ENCODE results near the gene STK39. TPM values are rescaled to one million over a fixed set of nuclear protein-coding genes. Genes with fewer than 3 reads are reported as not detected.
"Not testable (repeated sequence)": the region's sequence is repeated elsewhere in the genome, so short reads cannot be mapped to it uniquely, and the experiment has no call there.

STK39 gene
- total and polyA plus RNA-seq, 2 donors (not counting 1 experiment from before 2014, with no cell fraction given): 2.3 to 14.6 TPM

- peaks cover 10% of the 10 kb centered on the region for H3K4me1 Mint-ChIP-seq
- no peak overlapping the region for H3K4me3 Mint-ChIP-seq
- intact Hi-C loops (cut with micrococcal nuclease): no loop called here
- H3K4me3 ChIP-seq (ENCODE audit: control extremely low read depth in 1 of 5, extremely low read depth in 1 of 5, insufficient read depth in 1 of 5, low read depth in 2 of 5, low read length in 4 of 5): no peak overlapping the region
- ChIA-PET CTCF (interaction anchor here (1.4 kb wide), 1 partner anchor 15 kb away, joined by 3 read pairs; no protein-coding TSS in a partner anchor), POLR2A (no interaction called here)
- peaks cover 0 to 8% of the 10 kb centered on the region in 2 experiments for H3K36me3 ChIP-seq (replicated peaks in 1 of 2; ENCODE audit: control extremely low read depth in 1 of 2, control insufficient read depth in 1 of 2, extremely low read depth in 1 of 2, insufficient read depth in 2 of 2, low read length in 1 of 2)
- H4K20me1 ChIP-seq (ENCODE audit: control insufficient read depth, insufficient read depth, low read length, poor library complexity, severe bottlenecking): no peaks in the 10 kb centered on the region
- H2AFZ ChIP-seq (ENCODE audit: insufficient read depth, low read depth, low read length, poor library complexity, severe bottlenecking): no peak overlapping the region
- peaks cover 6 to 7% of the 10 kb centered on the region in 2 donors for H3K4me1 ChIP-seq (ENCODE audit: control insufficient read depth in 2 of 2, insufficient read depth in 2 of 2, low read length in 2 of 2)
- no peaks in the 10 kb centered on the region for H3K79me2 ChIP-seq (ENCODE audit: control insufficient read depth, insufficient read depth, low read length)
- H3K9ac ChIP-seq (ENCODE audit: low read length): no peak overlapping the region
- H3K27ac Mint-ChIP-seq: no peak overlapping the region
- WGBS (ENCODE audit: insufficient coverage): 100% methylated on average over 3 of the region's 4 CpGs
- H3K9me3 ChIP-seq (ENCODE audit: control extremely low read depth in 1 of 3, control insufficient read depth in 2 of 3, insufficient read depth in 1 of 3, low read length in 2 of 3): peaks cover 0 to 4% (median 0%) of the 10 kb centered on the region in 3 donors
- H3K27ac ChIP-seq (ENCODE audit: low read length in 2 of 2): no peak overlapping the region
- H3K4me2 ChIP-seq (replicated peaks; ENCODE audit: low read depth, low read length, poor library complexity, severe bottlenecking): no peak overlapping the region
- ATAC-seq (ENCODE audit: low read depth) (no peak), DNase-seq (no peak)
- TF ChIP-seq EZH2 (IDR thresholded peaks at IDR 0.05; ENCODE audit: borderline replicate concordance, insufficient read depth, low read depth, low read length, poor library complexity, severe bottlenecking) (no peak), CTCF (IDR thresholded peaks at IDR 0.05) (no peak)
- H3K9me3 Mint-ChIP-seq (ENCODE audit: insufficient read depth): peaks cover 3% of the 10 kb centered on the region
- no peaks in the 10 kb centered on the region for H3K27me3 Mint-ChIP-seq
- H3K27me3 ChIP-seq (replicated peaks in 1 of 4; ENCODE audit: control extremely low read depth in 1 of 4, control insufficient read depth in 3 of 4, insufficient read depth in 4 of 4, low read length in 3 of 4): no peaks in the 10 kb centered on the region
These were observed 163.1 kb downstream of the STK39 start for GRCh38 chr2:168084288-168084687.

- H2AFZ ChIP-seq (ENCODE audit: insufficient read depth, low read depth, low read length, poor library complexity, severe bottlenecking); H3K4me1 ChIP-seq (ENCODE audit: control insufficient read depth in 2 of 2, insufficient read depth in 2 of 2, low read length in 2 of 2); H3K9ac ChIP-seq (ENCODE audit: low read length); H3K4me3 Mint-ChIP-seq; H3K36me3 ChIP-seq (replicated peaks in 1 of 2; ENCODE audit: control extremely low read depth in 1 of 2, control insufficient read depth in 1 of 2, extremely low read depth in 1 of 2, insufficient read depth in 2 of 2, low read length in 1 of 2); H3K9me3 Mint-ChIP-seq (ENCODE audit: insufficient read depth); H3K9me3 ChIP-seq (ENCODE audit: control extremely low read depth in 1 of 3, control insufficient read depth in 2 of 3, insufficient read depth in 1 of 3, low read length in 2 of 3); ATAC-seq (ENCODE audit: low read depth); H3K4me1 Mint-ChIP-seq; H3K27me3 Mint-ChIP-seq; H3K27ac Mint-ChIP-seq; POLR2A ChIA-PET; intact Hi-C loops (cut with micrococcal nuclease); H3K4me2 ChIP-seq (replicated peaks; ENCODE audit: low read depth, low read length, poor library complexity, severe bottlenecking); H4K20me1 ChIP-seq (ENCODE audit: control insufficient read depth, insufficient read depth, low read length, poor library complexity, severe bottlenecking); H3K4me3 ChIP-seq (ENCODE audit: control extremely low read depth in 1 of 5, extremely low read depth in 1 of 5, insufficient read depth in 1 of 5, low read depth in 2 of 5, low read length in 4 of 5); H3K27me3 ChIP-seq (replicated peaks in 1 of 4; ENCODE audit: control extremely low read depth in 1 of 4, control insufficient read depth in 3 of 4, insufficient read depth in 4 of 4, low read length in 3 of 4); H3K79me2 ChIP-seq (ENCODE audit: control insufficient read depth, insufficient read depth, low read length); H3K27ac ChIP-seq (ENCODE audit: low read length in 2 of 2); DNase-seq: not testable (repeated sequence)
- WGBS (ENCODE audit: insufficient coverage): no CpG with 5 or more reads among the region's 3 CpGs
- CTCF ChIA-PET: interaction anchor here (1.4 kb wide), 1 partner anchor 37 kb away, joined by 5 read pairs; no protein-coding TSS in a partner anchor
These were observed 165.9 kb downstream of the STK39 start for GRCh38 chr2:168081452-168081851.

Measured in B cell (primary cell).